GM12878 (cell line): ENCODE data around the gene SNHG17. TPM values are rescaled to one million over a fixed set of nuclear protein-coding genes. Genes with fewer than 3 reads are reported as not detected.
"Not testable (repeated sequence)": the region's sequence is repeated elsewhere in the genome, so short reads cannot be mapped to it uniquely, and the experiment has no call there.

ENCODE experiments used
- ATAC-seq: fragments of 200-7000 bp; cut with Tn5 transposase; 3 replicates; pipeline ENCODE4 v1.9.1; 2020; ENCODE audit warnings: mild to moderate bottlenecking, moderate library complexity
- BruUV-seq: library from RNA; stranded (reverse); fragments of 400-500 nt; replicated peaks from 2 replicates; lab custom pipeline; 2021; lab: Mats Ljungman, UMichigan
- CTCF ChIA-PET: fragments of 300-600 bp; sonication (Branson Sonifier 250); formaldehyde crosslinking; extraction: SDS; loops from one replicate; lab custom pipeline; 2021; ENCODE audit warnings: inconsistent platforms; lab: Yijun Ruan, JAX
- POLR2A ChIA-PET: fragments of 350-600 bp; formaldehyde crosslinking; extraction: SDS; loops from one replicate; lab custom pipeline; 2021; ENCODE audit warnings: inconsistent platforms; lab: Charles Lee
- RAD21 ChIA-PET: fragments of 300-600 bp; sonication (Branson Sonifier 250); formaldehyde crosslinking; loops from one replicate; lab custom pipeline; 2023; ENCODE audit warnings: antibody characterized with exemption; ENCODE audit not compliant: unreplicated experiment; lab: Charles Lee
- SMC1A ChIA-PET: fragments of 300-600 bp; sonication (Branson Sonifier 250); formaldehyde crosslinking; loops from one replicate; lab custom pipeline; 2023; ENCODE audit not compliant: unreplicated experiment, uncharacterized antibody; lab: Charles Lee
- DNase-seq: peaks from one replicate; pipeline ENCODE4 v3.0.0-alpha.2; 2011; ENCODE audit warnings: low read depth, low spot score
- FAIRE-seq: peaks from 3 replicates; lab custom pipeline; 2011; peaks lifted over from hg19 to GRCh38; lab: Jason Lieb, UNC
- H2AFZ ChIP-seq: 2 replicates; pipeline ENCODE4 v1.6.0; 2011; ENCODE audit warnings: low read depth, low read length, control low read depth; ENCODE audit not compliant: control insufficient read depth
- H3K27ac ChIP-seq: 2 replicates; pipeline ENCODE4 v1.5.1; 2011; ENCODE audit warnings: control low read depth; ENCODE audit not compliant: control insufficient read depth, insufficient read depth
- H3K27me3 ChIP-seq, 2 experiments: replicated peaks in 1 of 2; 2 replicates each; pipeline versions ENCODE4 v1.6.0 to v1.6.1; 2011; ENCODE audit warnings: low read length in 1 of 2; ENCODE audit not compliant: control insufficient read depth in 2 of 2, insufficient read depth in 2 of 2
- H3K36me3 ChIP-seq, 2 experiments: 2 replicates each; pipeline ENCODE4 v1.5.1; 2011; ENCODE audit warnings: low read length in 1 of 2; ENCODE audit not compliant: control insufficient read depth in 2 of 2, insufficient read depth in 2 of 2
- H3K4me1 ChIP-seq: 2 replicates; pipeline ENCODE4 v1.6.1; 2011; ENCODE audit warnings: mild to moderate bottlenecking, low read length, moderate library complexity, mixed read lengths; ENCODE audit not compliant: control insufficient read depth, insufficient read depth
- H3K4me2 ChIP-seq: 2 replicates; pipeline ENCODE4 v1.6.0; 2011; ENCODE audit warnings: control low read depth; ENCODE audit not compliant: control insufficient read depth, insufficient read depth
- H3K4me3 ChIP-seq: fragments of 200-600 bp; sonication (generic); 2 replicates; pipeline ENCODE4 v1.5.1; 2016
- H3K79me2 ChIP-seq: 2 replicates; pipeline ENCODE4 v1.6.0; 2011; ENCODE audit warnings: low read length; ENCODE audit not compliant: control insufficient read depth, insufficient read depth
- H3K9ac ChIP-seq: 2 replicates; pipeline ENCODE4 v1.8.0; 2011; ENCODE audit warnings: low read length, control low read depth, mixed read lengths; ENCODE audit not compliant: control insufficient read depth, insufficient read depth
- H3K9me3 ChIP-seq: replicated peaks from 3 replicates; pipeline ENCODE4 v1.5.1; 2011; ENCODE audit warnings: mild to moderate bottlenecking, low read length; ENCODE audit not compliant: control insufficient read depth, insufficient read depth
- H4K20me1 ChIP-seq: 2 replicates; pipeline ENCODE4 v1.6.0; 2011; ENCODE audit not compliant: control insufficient read depth, insufficient read depth
- BCL3 ChIP-seq: IDR thresholded peaks from 2 replicates; pipeline ENCODE4 v1.6.1; 2011; ENCODE audit warnings: borderline replicate concordance, low read depth, mild to moderate bottlenecking, moderate library complexity, low read length; ENCODE audit not compliant: insufficient read depth, poor library complexity, severe bottlenecking
- KDM1A ChIP-seq: fragments of 200-600 bp; sonication (generic); IDR thresholded peaks from 2 replicates; pipeline ENCODE4 v1.6.1; 2016; ENCODE audit warnings: borderline replicate concordance
- MXI1 ChIP-seq: fragments of 150-350 bp; IDR thresholded peaks from 2 replicates; pipeline ENCODE4 v1.6.1; 2011; ENCODE audit warnings: low read depth, mild to moderate bottlenecking, inconsistent platforms, low read length, improper control_type of control experiment
- NFXL1 ChIP-seq: fragments of 450-650 bp; IDR thresholded peaks from 2 replicates; pipeline ENCODE4 v1.6.1; 2017; ENCODE audit warnings: antibody characterized with exemption, mild to moderate bottlenecking, borderline replicate concordance
- PML ChIP-seq: IDR thresholded peaks from 2 replicates; pipeline ENCODE4 v1.6.1; 2012; ENCODE audit warnings: low read length, inconsistent platforms
- RUNX3 ChIP-seq: IDR thresholded peaks from 2 replicates; pipeline ENCODE4 v1.6.1; 2012; ENCODE audit warnings: low read length, inconsistent platforms
- WGBS: methylation state at CpG from one replicate; pipeline ENCODE4 v1.1.6; 2016; ENCODE audit warnings: low lambda C conversion rate; ENCODE audit not compliant: insufficient replicate concordance, insufficient coverage; ENCODE audit errors: missing lambda C conversion rate; 5-methylcytosine and 5-hydroxymethylcytosine counted together
- in situ Hi-C: fragments of 300-500 bp; cut with MboI; formaldehyde crosslinking; loops from 9 replicates; pipeline ENCODE4 v1.14.3; 2018; ENCODE audit warnings: mixed read lengths
- intact Hi-C: fragments of 100-400 bp; cut with micrococcal nuclease; formaldehyde crosslinking; loops from one replicate; pipeline ENCODE4 v1.14.2; 2022; ENCODE audit not compliant: unreplicated experiment
- polyA plus RNA-seq, 11 experiments: library from polyadenylated mRNA; depleted of rRNA in 4 of 11; unstranded in 6 of 11; stranded (reverse) in 5 of 11; fragments of >200 nt; fragmentation: Nextera tagmentation in 4 of 11; fragmentation: Illumina TruSeq in 1 of 11; extraction: Ambion mirVana in 4 of 11; extraction: Trizol in 1 of 11; gene quantifications; 1 replicate in 1 of 11; 2 replicates in 10 of 11; pipeline versions ENCODE4 v1.2.1 to v1.2.3, GENCODE V29; 2011 to 2016; ENCODE audit warnings: inconsistent platforms in 2 of 11, missing spikeins in 2 of 11, low read depth in 1 of 11
- total RNA-seq, 4 experiments: library from RNA; depleted of rRNA in 3 of 4; stranded (reverse); fragments of >200 nt in 3 of 4; fragmentation: Illumina TruSeq in 1 of 4; extraction: Trizol in 1 of 4; gene quantifications; 2 replicates each; pipeline versions ENCODE4 v1.2.1 to v1.2.3, GENCODE V29; 2013 to 2021

Gene SNHG17
- total and polyA plus RNA-seq, 10 of the 15 experiments (the other 5 are each of a cell fraction or from before 2014, with no cell fraction given): 20.8 to 63.0 (median 33.9) TPM

GRCh38 chr20:38466171-38466570 lies 31.0 kb upstream of the SNHG17 start (continued):
- TF ChIP-seq NFXL1 (no peak), PML (no peak), BCL3 (no peak), KDM1A (no peak), RUNX3 (no peak), MXI1 (no peak)
- TF ChIP-seq, all 136 proteins: peak for 0

- FAIRE-seq, H3K9ac ChIP-seq, H3K27ac ChIP-seq, H2AFZ ChIP-seq, CTCF ChIA-PET, DNase-seq, POLR2A ChIA-PET, H3K9me3 ChIP-seq, H3K4me1 ChIP-seq, H3K27me3 ChIP-seq, H4K20me1 ChIP-seq, in situ Hi-C loops, intact Hi-C loops, H3K79me2 ChIP-seq, SMC1A ChIA-PET, ATAC-seq, H3K4me3 ChIP-seq, RAD21 ChIA-PET, H3K36me3 ChIP-seq, BruUV-seq, H3K4me2 ChIP-seq: not testable (repeated sequence)
- WGBS: 85% methylated on average over 17 of the region's 30 CpGs
These were observed 26.4 kb upstream of the SNHG17 start for GRCh38 chr20:38461569-38461968.

- WGBS: no CpG with 5 or more reads among the region's 33 CpGs
- in situ Hi-C loops, H3K4me3 ChIP-seq, H3K36me3 ChIP-seq, H4K20me1 ChIP-seq, H3K9me3 ChIP-seq, H3K9ac ChIP-seq, FAIRE-seq, intact Hi-C loops, CTCF ChIA-PET, POLR2A ChIA-PET, H3K4me1 ChIP-seq, H2AFZ ChIP-seq, RAD21 ChIA-PET, H3K4me2 ChIP-seq, DNase-seq, BruUV-seq, H3K27me3 ChIP-seq, ATAC-seq, H3K27ac ChIP-seq, H3K79me2 ChIP-seq, SMC1A ChIA-PET: not testable (repeated sequence)
These were observed 26.0 kb upstream of the SNHG17 start for GRCh38 chr20:38461167-38461566.

GRCh38 chr20:38460631-38461030 lies 25.5 kb upstream of the SNHG17 start:
- H3K4me1 ChIP-seq, H4K20me1 ChIP-seq, H3K79me2 ChIP-seq, FAIRE-seq, H3K27ac ChIP-seq, in situ Hi-C loops, RAD21 ChIA-PET, H3K4me3 ChIP-seq, intact Hi-C loops, H3K4me2 ChIP-seq, H3K9me3 ChIP-seq, DNase-seq, CTCF ChIA-PET, H2AFZ ChIP-seq, H3K27me3 ChIP-seq, POLR2A ChIA-PET, H3K36me3 ChIP-seq, SMC1A ChIA-PET, BruUV-seq, H3K9ac ChIP-seq, ATAC-seq: not testable (repeated sequence)
- WGBS: no CpG with 5 or more reads among the region's 2 CpGs
